IPS-18c (cell line): ENCODE data around the gene C5orf24.
A peak's percentile ranks its signal among the peaks of the same experiment; 100 is the strongest.
"Not testable (repeated sequence)": the region's sequence is repeated elsewhere in the genome, so short reads cannot be mapped to it uniquely, and the experiment has no call there.

Experiments used
- H3K4me3 ChIP-seq: 2 replicates; pipeline ENCODE4 v1.7.0; 2013; ENCODE audit warnings: low read depth, mild to moderate bottlenecking, low read length, moderate library complexity; ENCODE audit not compliant: insufficient read depth
- H3K9me3 ChIP-seq: one replicate; pipeline ENCODE4 v1.6.1; 2013; ENCODE audit warnings: mild to moderate bottlenecking, low read length, moderate library complexity; ENCODE audit not compliant: control insufficient read depth, insufficient read depth

C5orf24 gene

GRCh38 chr5:134845335-134845851 is 375 bp upstream of the C5orf24 start:
- Histone ChIP-seq H3K9me3 (no peaks in the 10 kb centered on the region), H3K4me3 (peak overlapping the region; percentile 63; the same call in 1 of the 2 replicates)

GRCh38 chr5:134846641-134846960 is 833 bp downstream of the C5orf24 start:
- Histone ChIP-seq H3K4me3 (peak overlapping the region; percentile 63), H3K9me3 (no peaks in the 10 kb centered on the region)

- not testable (repeated sequence) for H3K4me3 ChIP-seq, H3K9me3 ChIP-seq
These were observed 3.7 kb downstream of the C5orf24 start for GRCh38 chr5:134849434-134849933.

- H3K4me3 ChIP-seq: no peak overlapping the region
- no peaks in the 10 kb centered on the region for H3K9me3 ChIP-seq
These were observed 5.6 kb downstream of the C5orf24 start for GRCh38 chr5:134851307-134851923.

GRCh38 chr5:134856465-134856864 is 10.7 kb downstream of the C5orf24 start:
- not testable (repeated sequence) for H3K9me3 ChIP-seq, H3K4me3 ChIP-seq

- H3K4me3 ChIP-seq: no peak overlapping the region
- H3K9me3 ChIP-seq: no peaks in the 10 kb centered on the region
These were observed 11.6 kb downstream of the C5orf24 start for GRCh38 chr5:134857401-134857800.

- Histone ChIP-seq H3K4me3 (no peak overlapping the region), H3K9me3 (no peaks in the 10 kb centered on the region)
These were observed 18.9 kb downstream of the C5orf24 start for GRCh38 chr5:134864707-134865106.

GRCh38 chr5:134873494-134873893 is 27.7 kb downstream of the C5orf24 start:
- H3K4me3 ChIP-seq: no peak overlapping the region
- H3K9me3 ChIP-seq: no peaks in the 10 kb centered on the region

- no peaks in the 10 kb centered on the region for H3K9me3 ChIP-seq
- peak within 1 kb of the TSS; percentile 82 for H3K4me3 ChIP-seq
These were observed 28.4 kb downstream of the C5orf24 start, which contains the start of gene TXNDC15 for GRCh38 chr5:134873987-134874830. TXNDC15 (plus strand) TSS chr5:134874371; CDS start chr5:134874428, 57 bp downstream.

- H3K4me3 ChIP-seq: peak overlapping the region; percentile 82
- H3K9me3 ChIP-seq: no peaks in the 10 kb centered on the region
These were observed 29.3 kb downstream of the C5orf24 start for GRCh38 chr5:134874831-134875655.

GRCh38 chr5:134877159-134877558 is 31.4 kb downstream of the C5orf24 start:
- Histone ChIP-seq H3K9me3 (no peaks in the 10 kb centered on the region), H3K4me3 (no peak overlapping the region)

- H3K9me3 ChIP-seq: no peaks in the 10 kb centered on the region
These were observed 32.6 kb downstream of the C5orf24 start for GRCh38 chr5:134878403-134878802.

GRCh38 chr5:134879456-134879855 is 33.7 kb downstream of the C5orf24 start:
- no peaks in the 10 kb centered on the region for H3K9me3 ChIP-seq
- H3K4me3 ChIP-seq: no peak overlapping the region

More at GRCh38 chr5:134878403-134878802, 32.6 kb downstream of the C5orf24 start:
- no peak overlapping the region for H3K4me3 ChIP-seq

- H3K4me3 ChIP-seq, H3K9me3 ChIP-seq: not testable (repeated sequence)
These were observed 35.2 kb downstream of the C5orf24 start for GRCh38 chr5:134880937-134881336.

GRCh38 chr5:134881711-134882110 is 35.9 kb downstream of the C5orf24 start:
- not testable (repeated sequence) for H3K4me3 ChIP-seq, H3K9me3 ChIP-seq

GRCh38 chr5:134887593-134888159 is 41.9 kb downstream of the C5orf24 start:
- Histone ChIP-seq H3K4me3 (no peak overlapping the region), H3K9me3 (no peaks in the 10 kb centered on the region)

- Histone ChIP-seq H3K4me3 (no peak overlapping the region), H3K9me3 (peaks cover 2% of the 10 kb centered on the region)
These were observed 43.6 kb downstream of the C5orf24 start for GRCh38 chr5:134889335-134889734.
